HAP-1 (cell line): ENCODE results near the gene SMG5.

ENCODE experiments used
- DNase-seq, 2 experiments: peaks; one replicate each; pipeline ENCODE4 v3.0.0-alpha.2; 2016 to 2020; ENCODE audit warnings: low spot score in 2 of 2
- H3K27me3 ChIP-seq: fragments of 250-450 bp; sonication (Bioruptor Pico); 2 replicates; pipeline ENCODE4 v1.5.1; 2020; ENCODE audit warnings: low read depth, mild to moderate bottlenecking, moderate library complexity
- H3K36me3 ChIP-seq: fragments of 250-450 bp; sonication (Bioruptor Pico); replicated peaks from 2 replicates; pipeline ENCODE4 v1.5.1; 2020; ENCODE audit warnings: mild to moderate bottlenecking
- H3K4me1 ChIP-seq: fragments of 250-450 bp; sonication (Bioruptor Pico); 2 replicates; pipeline ENCODE4 v1.5.1; 2020; ENCODE audit warnings: mild to moderate bottlenecking
- H3K4me3 ChIP-seq: fragments of 250-450 bp; sonication (Bioruptor Pico); 2 replicates; pipeline ENCODE4 v1.5.1; 2020; ENCODE audit warnings: mild to moderate bottlenecking, moderate library complexity
- H3K9me3 ChIP-seq: fragments of 250-450 bp; sonication (Bioruptor Pico); 2 replicates; pipeline ENCODE4 v1.5.1; 2020; ENCODE audit warnings: mild to moderate bottlenecking, moderate library complexity
- in situ Hi-C: fragments of 300-500 bp; cut with MboI; formaldehyde crosslinking; loops from 3 replicates; pipeline ENCODE4 v1.14.3; 2020; ENCODE audit warnings: low sequenced_read_pairs, inconsistent platforms, mixed read lengths

The SMG5 gene

GRCh38 chr1:156246241-156246780 lies 36.3 kb downstream of the SMG5 start:
- H3K27me3 ChIP-seq: peaks cover 7% of the 10 kb centered on the region; the same call in 1 of the 2 replicates
- in situ Hi-C loops: no loop called here
- H3K9me3 ChIP-seq: no peaks in the 10 kb centered on the region
- H3K36me3 ChIP-seq: peaks cover 18% of the 10 kb centered on the region
- DNase-seq: peak in 1 of 2 experiments; percentile 31
- H3K4me1 ChIP-seq: no peaks in the 10 kb centered on the region; the same call in 1 of the 2 replicates
- H3K4me3 ChIP-seq: no peak overlapping the region

GRCh38 chr1:156245451-156246232 lies 37.0 kb downstream of the SMG5 start:
- DNase-seq: no peak
- Histone ChIP-seq H3K4me1 (no peaks in the 10 kb centered on the region; the same call in 1 of the 2 replicates), H3K27me3 (peaks cover 7% of the 10 kb centered on the region; the same call in 1 of the 2 replicates), H3K36me3 (peaks cover 12% of the 10 kb centered on the region), H3K4me3 (no peak overlapping the region), H3K9me3 (no peaks in the 10 kb centered on the region)
- in situ Hi-C loops: no loop called here

- in situ Hi-C loops: no loop called here
- H3K9me3 ChIP-seq: no peaks in the 10 kb centered on the region
- H3K4me1 ChIP-seq: no peaks in the 10 kb centered on the region; the same call in 1 of the 2 replicates
- H3K4me3 ChIP-seq: no peak overlapping the region
- DNase-seq: no peak
- peaks cover 10% of the 10 kb centered on the region for H3K36me3 ChIP-seq
- peaks cover 7% of the 10 kb centered on the region; the same call in 1 of the 2 replicates for H3K27me3 ChIP-seq
Observed at GRCh38 chr1:156244712-156245111, 37.9 kb downstream of the SMG5 start.

- Histone ChIP-seq H3K27me3 (peaks cover 7% of the 10 kb centered on the region; the same call in 1 of the 2 replicates), H3K9me3 (no peaks in the 10 kb centered on the region), H3K36me3 (peaks cover 12% of the 10 kb centered on the region), H3K4me1 (no peaks in the 10 kb centered on the region; the same call in 1 of the 2 replicates), H3K4me3 (no peak overlapping the region)
- in situ Hi-C loops: no loop called here
- no peak for DNase-seq
Observed at GRCh38 chr1:156244126-156244525, 38.5 kb downstream of the SMG5 start.

- Histone ChIP-seq H3K4me1 (no peaks in the 10 kb centered on the region; the same call in 1 of the 2 replicates), H3K27me3 (peaks cover 7% of the 10 kb centered on the region; the same call in 1 of the 2 replicates), H3K36me3 (peaks cover 22% of the 10 kb centered on the region), H3K9me3 (no peaks in the 10 kb centered on the region), H3K4me3 (no peak overlapping the region)
- in situ Hi-C loops: no loop called here
- peak in 1 of 2 experiments; percentile 2 for DNase-seq
Observed at GRCh38 chr1:156242738-156243137, 39.9 kb downstream of the SMG5 start.

GRCh38 chr1:156241926-156242325 lies 40.7 kb downstream of the SMG5 start, which contains the start of gene BGLAP:
TSS of gene BGLAP (plus strand) at chr1:156242184. CDS start at chr1:156242232, 48 bp downstream.
- Histone ChIP-seq H3K27me3 (peaks cover 7% of the 10 kb centered on the region; the same call in 1 of the 2 replicates), H3K4me3 (no peak within 1 kb of the TSS), H3K4me1 (no peaks in the 10 kb centered on the region; the same call in 1 of the 2 replicates), H3K9me3 (no peaks in the 10 kb centered on the region), H3K36me3 (peaks cover 27% of the 10 kb centered on the region)
- no peak for DNase-seq
- in situ Hi-C loops: no loop called here

GRCh38 chr1:156241311-156241811 lies 41.3 kb downstream of the SMG5 start:
- in situ Hi-C loops: no loop called here
- DNase-seq: peak in 1 of 2 experiments; percentile 0
- H3K4me3 ChIP-seq: no peak overlapping the region

GRCh38 chr1:156238248-156238647 lies 44.4 kb downstream of the SMG5 start:
- no peaks in the 10 kb centered on the region for H3K27me3 ChIP-seq
- in situ Hi-C loops: no loop called here
- no peaks in the 10 kb centered on the region for H3K4me1 ChIP-seq
- no peak for DNase-seq
- H3K36me3 ChIP-seq: peaks cover 57% of the 10 kb centered on the region
- no peaks in the 10 kb centered on the region for H3K9me3 ChIP-seq
- no peak overlapping the region for H3K4me3 ChIP-seq

More at GRCh38 chr1:156241311-156241811, 41.3 kb downstream of the SMG5 start:
- H3K4me1 ChIP-seq: no peaks in the 10 kb centered on the region
- no peaks in the 10 kb centered on the region for H3K9me3 ChIP-seq
- H3K27me3 ChIP-seq: peaks cover 7% of the 10 kb centered on the region; the same call in 1 of the 2 replicates
- peaks cover 33% of the 10 kb centered on the region for H3K36me3 ChIP-seq

GRCh38 chr1:156236164-156236563 lies 46.5 kb downstream of the SMG5 start:
- Histone ChIP-seq H3K4me1 (no peaks in the 10 kb centered on the region), H3K27me3 (no peaks in the 10 kb centered on the region), H3K36me3 (peaks cover 58% of the 10 kb centered on the region), H3K9me3 (no peaks in the 10 kb centered on the region), H3K4me3 (no peak overlapping the region)
- DNase-seq: no peak
- in situ Hi-C loops: no loop called here

GRCh38 chr1:156233426-156234127 lies 49.0 kb downstream of the SMG5 start:
- H3K4me1 ChIP-seq: no peaks in the 10 kb centered on the region
- in situ Hi-C loops: no loop called here
- H3K9me3 ChIP-seq: no peaks in the 10 kb centered on the region
- H3K4me3 ChIP-seq: no peak overlapping the region
- no peak for DNase-seq
- no peaks in the 10 kb centered on the region for H3K27me3 ChIP-seq
- peaks cover 50% of the 10 kb centered on the region for H3K36me3 ChIP-seq

GRCh38 chr1:156232201-156232894 lies 50.3 kb downstream of the SMG5 start:
- Histone ChIP-seq H3K9me3 (no peaks in the 10 kb centered on the region), H3K4me1 (no peaks in the 10 kb centered on the region), H3K27me3 (no peaks in the 10 kb centered on the region), H3K4me3 (no peak overlapping the region), H3K36me3 (peaks cover 43% of the 10 kb centered on the region)
- DNase-seq: peak in 1 of 2 experiments; percentile 1
- in situ Hi-C loops: no loop called here

- Histone ChIP-seq H3K4me3 (no peak overlapping the region), H3K27me3 (no peaks in the 10 kb centered on the region), H3K9me3 (no peaks in the 10 kb centered on the region), H3K4me1 (no peaks in the 10 kb centered on the region), H3K36me3 (peaks cover 36% of the 10 kb centered on the region)
- in situ Hi-C loops: no loop called here
- DNase-seq: no peak
Observed at GRCh38 chr1:156230473-156230837, 52.2 kb downstream of the SMG5 start.
